Measurements from ENCODE around the gene C11orf87. TPM values are rescaled to one million over a fixed set of nuclear protein-coding genes. Genes with fewer than 3 reads are reported as not detected.

C11orf87 gene
- not detected in 2 replicates for total RNA-seq (2016; rRNA removed; fragmentation: Illumina TruSeq; extraction: Trizol)
- total RNA-seq (2016; cell fraction: cytosol; rRNA removed; fragmentation: Illumina TruSeq; extraction: Trizol; ENCODE audit: low read depth) = not detected in 2 replicates
- not detected in 2 replicates for total RNA-seq (2016; cell fraction: insoluble cytoplasmic fraction; rRNA removed; fragmentation: Illumina TruSeq; extraction: Trizol)
- total RNA-seq (2016; cell fraction: membrane; rRNA removed; fragmentation: Illumina TruSeq; extraction: Trizol) = not detected in 2 replicates
- not detected in 2 replicates for total RNA-seq (2016; cell fraction: nucleus; rRNA removed; fragmentation: Illumina TruSeq; extraction: Trizol)
- polyA plus RNA-seq (2011; rRNA removed) = not detected in 2 replicates
- polyA plus RNA-seq (2011; cell fraction: cytosol; rRNA removed) = not detected in 2 replicates
- polyA plus RNA-seq (2011; cell fraction: nucleus; rRNA removed) = not detected in 2 replicates
- not detected in 2 replicates for polyA plus RNA-seq (2012)
- polyA plus RNA-seq (2016; cell fraction: cytosol; fragmentation: Illumina TruSeq; extraction: Trizol; ENCODE audit: low read depth) = not detected in 2 replicates
- polyA plus RNA-seq (2016; cell fraction: insoluble cytoplasmic fraction; fragmentation: Illumina TruSeq; extraction: Trizol; ENCODE audit: low read depth) = not detected in 2 replicates
- not detected in 2 replicates for polyA plus RNA-seq (2016; cell fraction: membrane; fragmentation: Illumina TruSeq; extraction: Trizol; ENCODE audit: low read depth)
- polyA plus RNA-seq (2016; cell fraction: nucleus; fragmentation: Illumina TruSeq; extraction: Trizol; ENCODE audit: insufficient read depth, low read depth) = not detected in 2 replicates
- polyA minus RNA-seq (2011; rRNA and poly(A)+ RNA removed; ENCODE audit: low replicate concordance) = not detected in 2 replicates
- polyA minus RNA-seq (2011; cell fraction: cytosol; rRNA and poly(A)+ RNA removed) = not detected in 2 replicates
- polyA minus RNA-seq (2011; cell fraction: nucleus; rRNA and poly(A)+ RNA removed) = not detected in 2 replicates
- not detected for Bru-seq, nascent RNA
- BruChase-seq, experiment 1, labeled RNA remaining after a 6-hour chase = not detected
- BruChase-seq, experiment 2, labeled RNA remaining after a 2-hour chase = not detected
- long read RNA-seq, experiment 1 = 0 reads
- long read RNA-seq, experiment 2 = 0 reads

DNA sequence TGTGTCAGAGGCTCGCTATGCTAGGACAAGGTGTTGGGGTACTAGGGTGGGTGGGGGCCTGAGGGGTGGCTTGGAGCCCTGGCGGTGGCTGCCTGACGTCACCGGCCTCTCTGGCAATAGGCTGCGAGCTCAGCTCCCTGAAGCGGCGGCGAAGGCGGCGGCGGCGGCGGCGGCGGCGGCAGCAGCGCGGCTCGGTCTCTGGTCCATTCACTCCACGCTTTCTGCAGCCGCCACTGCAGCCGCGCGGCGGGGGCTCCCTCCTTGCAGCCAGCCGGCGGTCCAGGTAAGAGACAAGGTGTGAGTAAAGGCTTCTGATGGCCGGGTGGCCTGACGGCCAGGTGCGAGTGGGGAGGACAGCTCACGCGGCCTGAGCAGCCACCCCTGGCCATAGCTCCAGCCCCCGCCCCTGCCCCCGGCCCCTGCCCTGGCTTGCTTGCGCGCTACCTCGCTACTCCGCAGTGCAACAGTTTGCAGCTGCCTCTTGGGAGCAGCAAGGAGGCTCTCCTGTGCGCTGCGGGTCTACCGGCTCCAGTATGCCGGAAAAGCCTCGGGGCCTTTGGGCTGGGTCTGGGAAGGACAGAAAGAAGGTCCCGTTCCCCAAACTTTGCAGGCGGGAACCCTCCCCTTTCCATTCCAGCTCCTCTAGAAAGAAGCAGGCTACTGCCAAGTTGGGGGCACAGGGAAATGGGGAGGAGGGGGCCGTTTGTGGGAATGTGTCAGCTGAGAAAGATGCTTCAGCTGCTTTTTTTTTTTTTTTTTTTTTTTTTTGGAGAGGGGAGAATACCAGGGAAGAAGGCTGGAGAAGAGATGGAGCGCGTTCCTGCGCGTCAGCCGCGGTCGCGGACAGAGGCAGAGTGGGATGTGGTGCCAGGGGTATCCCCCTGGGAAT lies at the start of gene C11orf87:
Gene C11orf87 (plus strand): TSS at position 210 of the 889 bp plus-strand sequence. CDS start 1,444 bp downstream, outside the sequence.
- no peaks in the 10 kb centered on the region for H3K79me2 ChIP-seq (ENCODE audit: insufficient read depth, low read length)
- no peaks in the 10 kb centered on the region for H3K4me1 ChIP-seq (ENCODE audit: insufficient read depth, low read length)
- no peaks in the 10 kb centered on the region for H4K20me1 ChIP-seq (ENCODE audit: insufficient read depth, low read length)
- 30% methylated on average over 15 of the region's 54 CpGs for WGBS (ENCODE audit: low lambda C conversion rate)
- H3K36me3 ChIP-seq (replicated peaks in 1 of 2; ENCODE audit: control insufficient read depth in 1 of 2, insufficient read depth in 2 of 2, low read length in 2 of 2) = no peaks in the 10 kb centered on the region
- DNase-seq (ENCODE audit: low spot score) = no peak
- no peak within 1 kb of the TSS for H3K27ac ChIP-seq (ENCODE audit: extremely low read length, insufficient read depth, low read length)
- H3K9me3 ChIP-seq (ENCODE audit: low read length) = no peaks in the 10 kb centered on the region
- no TSS peak for BruUV-seq (replicated peaks)
- no peak within 1 kb of the TSS for H3K4me2 ChIP-seq (ENCODE audit: low read depth, low read length)
- intact Hi-C loops (cut with micrococcal nuclease; ENCODE audit: unreplicated experiment) (no loop called here), in situ Hi-C loops (cut with HindIII; ENCODE audit: extremely low pct_ligation_motif_present, low pct_unique_long_range_greater_than_20kb) (no loop called here)
- H3K27me3 ChIP-seq (ENCODE audit: control insufficient read depth in 1 of 2, insufficient read depth in 2 of 2, low read length in 2 of 2) = no peaks in the 10 kb centered on the region
- H3K9ac ChIP-seq (ENCODE audit: insufficient read depth, low read depth, low read length) = no peak within 1 kb of the TSS
- no peak within 1 kb of the TSS for H2AFZ ChIP-seq (ENCODE audit: low read length)
- POLR2A ChIA-PET = no interaction called here
- CTCF ChIA-PET (ENCODE audit: low intra/inter-chr PET ratio, low total read pairs) = no interaction called here
- no peak; the same call in 2 of the 3 replicates for ATAC-seq
- no peak for FAIRE-seq
- H3K4me3 ChIP-seq (replicated peaks in 1 of 3; ENCODE audit: insufficient read depth in 1 of 3, low read depth in 2 of 3, low read length in 3 of 3) = no peak within 1 kb of the TSS
- TF ChIP-seq SRSF1 (optimal IDR thresholded peaks at IDR 0.05; ENCODE audit: low read depth, low read length) (no peak), ZNF256 (CRISPR knock-in tag; conservative IDR thresholded peaks at IDR 0.05) (no peak), SRF (IDR thresholded peaks at IDR 0.05; ENCODE audit: low read depth, low read length) (no peak), GATAD1 (CRISPR knock-in tag; IDR thresholded peaks at IDR 0.05) (no peak), ZBTB8A (CRISPR knock-in tag; IDR thresholded peaks at IDR 0.05; ENCODE audit: borderline replicate concordance, low read depth) (no peak), TAF1 (CRISPR knock-in tag; IDR thresholded peaks at IDR 0.05) (no peak), ZNF337 (CRISPR knock-in tag; IDR thresholded peaks at IDR 0.05; ENCODE audit: borderline replicate concordance, low read depth) (no peak), ZNF225 (CRISPR knock-in tag; IDR thresholded peaks at IDR 0.05) (no peak), CHCHD3 (CRISPR knock-in tag; IDR thresholded peaks at IDR 0.05) (no peak), MBD4 (IDR thresholded peaks at IDR 0.05; ENCODE audit: borderline replicate concordance, low read length) (no peak), NFYB (CRISPR knock-in tag; IDR thresholded peaks at IDR 0.05) (no peak), YEATS4 (CRISPR knock-in tag; IDR thresholded peaks at IDR 0.05; ENCODE audit: borderline replicate concordance) (no peak), TEF (CRISPR knock-in tag; IDR thresholded peaks at IDR 0.05) (no peak), TEAD3 (CRISPR knock-in tag; optimal IDR thresholded peaks at IDR 0.05; ENCODE audit: borderline replicate concordance) (no peak), ZFYVE20 (CRISPR knock-in tag; IDR thresholded peaks at IDR 0.05; ENCODE audit: borderline replicate concordance, low read depth) (no peak), ZFP36L2 (CRISPR knock-in tag; IDR thresholded peaks at IDR 0.05) (no peak)
- TF ChIP-seq, protein P1, sequence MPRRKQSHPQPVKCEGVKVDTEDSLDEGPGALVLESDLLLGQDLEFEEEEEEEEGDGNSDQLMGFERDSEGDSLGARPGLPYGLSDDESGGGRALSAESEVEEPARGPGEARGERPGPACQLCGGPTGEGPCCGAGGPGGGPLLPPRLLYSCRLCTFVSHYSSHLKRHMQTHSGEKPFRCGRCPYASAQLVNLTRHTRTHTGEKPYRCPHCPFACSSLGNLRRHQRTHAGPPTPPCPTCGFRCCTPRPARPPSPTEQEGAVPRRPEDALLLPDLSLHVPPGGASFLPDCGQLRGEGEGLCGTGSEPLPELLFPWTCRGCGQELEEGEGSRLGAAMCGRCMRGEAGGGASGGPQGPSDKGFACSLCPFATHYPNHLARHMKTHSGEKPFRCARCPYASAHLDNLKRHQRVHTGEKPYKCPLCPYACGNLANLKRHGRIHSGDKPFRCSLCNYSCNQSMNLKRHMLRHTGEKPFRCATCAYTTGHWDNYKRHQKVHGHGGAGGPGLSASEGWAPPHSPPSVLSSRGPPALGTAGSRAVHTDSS (CRISPR knock-in tag; conservative IDR thresholded peaks at IDR 0.05) = no peak
- TF ChIP-seq, protein P2, sequence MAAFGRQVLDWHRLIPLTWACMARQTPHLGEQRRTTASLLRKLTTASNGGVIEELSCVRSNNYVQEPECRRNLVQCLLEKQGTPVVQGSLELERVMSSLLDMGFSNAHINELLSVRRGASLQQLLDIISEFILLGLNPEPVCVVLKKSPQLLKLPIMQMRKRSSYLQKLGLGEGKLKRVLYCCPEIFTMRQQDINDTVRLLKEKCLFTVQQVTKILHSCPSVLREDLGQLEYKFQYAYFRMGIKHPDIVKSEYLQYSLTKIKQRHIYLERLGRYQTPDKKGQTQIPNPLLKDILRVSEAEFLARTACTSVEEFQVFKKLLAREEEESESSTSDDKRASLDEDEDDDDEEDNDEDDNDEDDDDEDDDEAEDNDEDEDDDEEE (CRISPR knock-in tag; IDR thresholded peaks at IDR 0.05) = no peak
